Psoas muscle (tissue), 8 donors: ENCODE results near the gene KDM5B. TPM values are rescaled to one million over a fixed set of nuclear protein-coding genes. Genes with fewer than 3 reads are reported as not detected.

ENCODE experiments used
- ATAC-seq, 4 donors: fragments of 200-7000 bp; cut with Tn5 transposase; one replicate each; pipeline ENCODE4 v1.9.1; 2020; ENCODE audit warnings: moderate library complexity in 3 of 4, mild to moderate bottlenecking in 2 of 4
- DNase-seq, 2 donors: peaks; one replicate each; pipeline ENCODE4 v3.0.0-alpha.2; 2020
- H3K27ac ChIP-seq: fragments of 200-600 bp; one replicate; pipeline ENCODE4 v1.8.0; 2022
- H3K27me3 ChIP-seq, 3 donors: fragments of 200-600 bp in 1 of 3; one replicate each; pipeline versions ENCODE4 v1.6.1 to v1.8.0; 2013 to 2022; ENCODE audit warnings: low read length in 2 of 3, mild to moderate bottlenecking in 2 of 3, moderate library complexity in 1 of 3; ENCODE audit not compliant: insufficient read depth in 3 of 3
- H3K36me3 ChIP-seq, 2 donors: fragments of 200-600 bp in 1 of 2; one replicate each; pipeline versions ENCODE4 v1.6.1 to v1.8.0; 2013 to 2022; ENCODE audit warnings: low read depth in 1 of 2, mild to moderate bottlenecking in 1 of 2, moderate library complexity in 1 of 2; ENCODE audit not compliant: insufficient read depth in 1 of 2
- H3K4me1 ChIP-seq: fragments of 200-600 bp; one replicate; pipeline ENCODE4 v1.8.0; 2022
- H3K4me3 ChIP-seq: fragments of 200-600 bp; one replicate; pipeline ENCODE4 v1.8.0; 2022; ENCODE audit warnings: mild to moderate bottlenecking
- H3K9me3 ChIP-seq: fragments of 200-600 bp; one replicate; pipeline ENCODE4 v1.8.0; 2022
- WGBS, 3 donors: extraction: QIAGEN DNeasy Blood & Tissue Kit; methylation state at CpG; one replicate each; pipeline versions ENCODE4 v1.1.6 to v1.1.7; 2013; 5-methylcytosine and 5-hydroxymethylcytosine counted together
- intact Hi-C, 2 donors: fragments of 100-400 bp; cut with DNase I; formaldehyde crosslinking; loops; one replicate each; pipeline versions ENCODE4 v1.11.0 to v1.14.2; 2022
- polyA plus RNA-seq, 3 donors: library from polyadenylated mRNA; stranded (reverse); fragments of 200-250 nt; gene quantifications; one replicate each; pipeline ENCODE4 v1.2.3, GENCODE V29; 2013
- total RNA-seq, 4 donors: library from RNA; stranded (reverse); fragmentation: NEBNext Ultra II Directional in 2 of 4; extraction: Animal tissue kit (Norgen Biotek cat#: 25700) in 2 of 4; gene quantifications; one replicate each; pipeline versions ENCODE4 v1.2.1 to v1.2.4, GENCODE V29; 2021 to 2023
- TF ChIP-seq, protein P1 (sequence below): fragments of 200-600 bp; IDR thresholded peaks from one replicate; pipeline ENCODE4 v1.8.0; 2022; ENCODE audit warnings: antibody characterized with exemption
- donor health status: healthy with polysubstance abuse.
- donor health status: DM: no; HTN: no; CAD: no; lungs with moderate emphysema.
- donor health status: Bipolar disorder and iron deficiency.
- donor health status: healthy.
- donor health status: DM: yes; HTN: yes; CAD: no.
- donor health status: DM: no; HTN: no; CAD: no.
- donor health status: DM: no; HTN: no; CAD: no.
- donor health status: DM: yes; HTN: yes; CAD: no.

The KDM5B gene
- total and polyA plus RNA-seq, 7 donors: 2.4 to 13.9 (median 10.7) TPM

DNA sequence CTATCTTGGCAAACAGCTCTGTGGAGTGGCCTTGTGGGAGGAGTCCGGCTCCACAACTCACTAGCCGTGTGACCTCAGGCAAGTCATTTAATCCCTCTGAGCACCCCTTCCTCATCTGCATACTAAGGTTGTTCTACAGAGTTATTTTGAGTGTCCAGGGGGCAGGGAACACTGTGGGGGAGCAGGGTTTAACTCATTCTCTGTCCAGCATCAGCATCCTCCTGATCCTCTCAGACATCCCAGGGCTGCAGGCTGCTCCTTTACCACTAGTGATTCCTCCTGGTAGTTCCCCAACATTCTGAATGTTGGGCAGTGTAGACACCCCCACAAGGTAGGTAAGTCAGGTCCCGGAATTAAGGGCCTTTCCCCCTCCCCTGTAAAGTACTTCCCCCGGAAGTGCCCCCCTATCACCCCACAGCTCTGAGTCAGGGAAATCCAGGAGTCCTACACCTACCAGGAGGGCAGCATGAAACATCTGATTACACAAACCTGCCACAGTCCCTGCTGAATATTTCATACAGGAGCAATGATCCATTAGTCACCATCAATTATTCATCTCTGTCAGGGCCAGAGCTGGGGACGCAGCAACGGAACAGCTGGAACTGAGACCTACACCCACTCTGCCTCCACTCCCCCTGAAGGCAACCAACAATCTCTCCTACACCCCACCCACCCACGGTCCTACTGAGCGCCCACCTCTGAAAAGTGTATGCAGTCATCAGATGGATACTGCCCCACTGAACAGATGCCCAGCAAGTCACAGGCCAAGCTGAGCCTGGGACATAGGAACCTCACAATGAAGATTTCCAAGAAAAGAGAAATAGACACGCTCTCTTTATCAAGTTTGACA is 118.5 kb downstream of the KDM5B start:
- Histone ChIP-seq H3K27ac (no peak overlapping the region), H3K4me1 (no peaks in the 10 kb centered on the region), H3K4me3 (no peak overlapping the region), H3K9me3 (no peaks in the 10 kb centered on the region), H3K36me3 (no peaks in the 10 kb centered on the region), H3K27me3 (peaks cover 0 to 34% (median 6%) of the 10 kb centered on the region in 3 donors)
- intact Hi-C loops: no loop called here
- no peak for DNase-seq
- TF ChIP-seq, protein P1, sequence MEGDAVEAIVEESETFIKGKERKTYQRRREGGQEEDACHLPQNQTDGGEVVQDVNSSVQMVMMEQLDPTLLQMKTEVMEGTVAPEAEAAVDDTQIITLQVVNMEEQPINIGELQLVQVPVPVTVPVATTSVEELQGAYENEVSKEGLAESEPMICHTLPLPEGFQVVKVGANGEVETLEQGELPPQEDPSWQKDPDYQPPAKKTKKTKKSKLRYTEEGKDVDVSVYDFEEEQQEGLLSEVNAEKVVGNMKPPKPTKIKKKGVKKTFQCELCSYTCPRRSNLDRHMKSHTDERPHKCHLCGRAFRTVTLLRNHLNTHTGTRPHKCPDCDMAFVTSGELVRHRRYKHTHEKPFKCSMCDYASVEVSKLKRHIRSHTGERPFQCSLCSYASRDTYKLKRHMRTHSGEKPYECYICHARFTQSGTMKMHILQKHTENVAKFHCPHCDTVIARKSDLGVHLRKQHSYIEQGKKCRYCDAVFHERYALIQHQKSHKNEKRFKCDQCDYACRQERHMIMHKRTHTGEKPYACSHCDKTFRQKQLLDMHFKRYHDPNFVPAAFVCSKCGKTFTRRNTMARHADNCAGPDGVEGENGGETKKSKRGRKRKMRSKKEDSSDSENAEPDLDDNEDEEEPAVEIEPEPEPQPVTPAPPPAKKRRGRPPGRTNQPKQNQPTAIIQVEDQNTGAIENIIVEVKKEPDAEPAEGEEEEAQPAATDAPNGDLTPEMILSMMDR: no peak
- 58 to 70% (median 58%) methylated on average over 9 of the region's 9 CpGs for WGBS, 3 donors
- ATAC-seq: no peak

DNA sequence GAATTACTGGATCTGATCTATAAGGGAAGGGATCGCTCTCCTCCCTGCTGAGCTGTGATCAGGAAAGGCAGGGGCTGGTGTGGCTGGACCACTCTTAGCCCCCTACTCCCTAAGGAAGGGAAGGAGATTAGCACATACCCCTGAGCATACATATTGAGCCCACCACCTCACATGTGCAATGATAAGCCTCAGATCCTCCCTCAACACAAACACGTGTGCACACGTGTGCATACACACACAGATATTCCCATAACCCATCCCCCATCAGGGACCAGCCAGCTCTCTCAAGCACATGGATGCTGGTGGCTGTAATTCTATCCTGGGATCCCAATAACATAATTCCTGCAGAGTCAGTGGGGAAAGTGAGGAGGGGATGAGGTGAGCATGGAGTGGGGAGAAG is 119.1 kb downstream of the KDM5B start:
- peaks cover 0 to 40% (median 6%) of the 10 kb centered on the region in 3 donors for H3K27me3 ChIP-seq
- no peak for DNase-seq
- TF ChIP-seq, protein P1: no peak
- 38 to 54% (median 53%) methylated on average over 3 of the region's 3 CpGs for WGBS, 3 donors
- no peak for ATAC-seq
- intact Hi-C loops: no loop called here
- no peak overlapping the region for H3K4me3 ChIP-seq
- H3K27ac ChIP-seq: no peak overlapping the region
- H3K36me3 ChIP-seq: no peaks in the 10 kb centered on the region
- H3K4me1 ChIP-seq: no peaks in the 10 kb centered on the region
- H3K9me3 ChIP-seq: no peaks in the 10 kb centered on the region

DNA sequence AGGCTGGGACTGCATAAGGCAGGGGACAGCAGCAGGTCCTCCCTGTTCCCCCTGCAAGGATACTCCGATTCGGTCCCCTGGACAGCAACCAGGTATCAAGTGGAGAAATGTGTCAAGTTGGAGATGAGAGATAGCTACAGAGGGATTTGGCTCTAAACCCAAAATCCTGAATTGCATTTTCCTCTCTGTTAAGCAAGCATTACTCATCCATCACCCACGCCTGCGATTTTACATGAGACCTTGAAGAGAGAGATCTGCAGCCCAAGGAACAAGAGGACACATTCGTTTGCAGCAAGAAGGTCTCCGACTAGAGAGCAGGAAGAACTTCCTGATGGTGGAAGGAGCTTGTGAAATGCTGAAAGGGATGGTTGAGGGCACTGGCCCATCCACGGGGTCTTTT is 119.8 kb downstream of the KDM5B start:
- intact Hi-C loops: no loop called here
- Histone ChIP-seq H3K27ac (no peak overlapping the region), H3K9me3 (no peaks in the 10 kb centered on the region), H3K27me3 (peaks cover 0 to 41% (median 6%) of the 10 kb centered on the region in 3 donors), H3K4me3 (no peak overlapping the region), H3K4me1 (no peaks in the 10 kb centered on the region), H3K36me3 (no peaks in the 10 kb centered on the region)
- TF ChIP-seq, protein P1: no peak
- DNase-seq (no peak), ATAC-seq (no peak)
- WGBS, 3 donors: 63 to 67% (median 65%) methylated on average over 7 of the region's 7 CpGs

DNA sequence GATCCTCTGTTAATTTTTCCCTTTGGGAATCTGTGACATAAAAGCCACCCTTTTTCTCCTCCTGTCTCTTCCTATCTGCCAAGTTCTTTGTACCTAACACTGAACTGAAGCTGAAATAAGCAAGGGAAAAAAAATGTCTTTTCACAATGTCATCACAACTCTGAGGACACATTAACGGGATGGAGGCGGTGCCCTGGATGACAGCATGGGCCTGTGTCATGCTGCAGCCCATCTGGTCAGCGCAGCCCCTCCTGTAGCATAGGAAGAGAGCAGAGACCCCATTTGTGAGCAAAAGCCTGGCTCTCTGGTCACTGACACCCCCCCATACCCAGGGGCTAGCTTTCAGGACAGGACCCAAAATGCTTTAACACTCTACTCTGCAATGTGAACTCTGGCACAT is 120.4 kb downstream of the KDM5B start:
- ATAC-seq (no peak), DNase-seq (no peak)
- TF ChIP-seq, protein P1: no peak
- Histone ChIP-seq H3K27me3 (peaks cover 0 to 47% (median 6%) of the 10 kb centered on the region in 3 donors), H3K36me3 (no peaks in the 10 kb centered on the region), H3K9me3 (no peaks in the 10 kb centered on the region), H3K4me3 (no peak overlapping the region), H3K27ac (no peak overlapping the region), H3K4me1 (no peaks in the 10 kb centered on the region)
- 70 to 77% (median 72%) methylated on average over 3 of the region's 3 CpGs for WGBS, 3 donors
- intact Hi-C loops: no loop called here
